NT2/D1 (cell line): Measurements from ENCODE around the gene ARID3B.

Experiments used
- SUZ12 ChIP-seq: IDR thresholded peaks from 2 replicates; pipeline ENCODE4 v1.6.1; 2011; ENCODE audit not compliant: insufficient read length, insufficient read depth; ENCODE audit errors: extremely low read depth
- YY1 ChIP-seq: IDR thresholded peaks from 2 replicates; pipeline ENCODE4 v1.6.1; 2011; ENCODE audit not compliant: insufficient read length, insufficient read depth
- ZNF274 ChIP-seq: IDR thresholded peaks from 2 replicates; pipeline ENCODE4 v1.6.1; 2011; ENCODE audit warnings: mild to moderate bottlenecking, low read depth, low read length

GRCh38 chr15:74568594-74568993 is 27.6 kb downstream of the ARID3B start:
- TF ChIP-seq ZNF274 = no peak
- TF ChIP-seq SUZ12 = no peak
- no peak for TF ChIP-seq YY1
